Stimulated activated CD4-positive, alpha-beta T cell treated with anti-CD3 and anti-CD28 coated beads, Interleukin-1b, Interleukin-23, amount 100 ng/mL, for 48 hours (primary cell): ENCODE data around the gene ACAD8.
A peak's percentile ranks its signal among the peaks of the same experiment; 100 is the strongest.
"Not testable (repeated sequence)": the region's sequence is repeated elsewhere in the genome, so short reads cannot be mapped to it uniquely, and the experiment has no call there.

Experiments used
- DNase-seq: peaks from one replicate; pipeline ENCODE4 v3.0.0-alpha.2; 2020

The ACAD8 gene

GRCh38 chr11:134267966-134268365 is 14.6 kb downstream of the ACAD8 start:
- no peak for DNase-seq

- no peak for DNase-seq
Measured at GRCh38 chr11:134270250-134270714, 16.9 kb downstream of the ACAD8 start.

DNA sequence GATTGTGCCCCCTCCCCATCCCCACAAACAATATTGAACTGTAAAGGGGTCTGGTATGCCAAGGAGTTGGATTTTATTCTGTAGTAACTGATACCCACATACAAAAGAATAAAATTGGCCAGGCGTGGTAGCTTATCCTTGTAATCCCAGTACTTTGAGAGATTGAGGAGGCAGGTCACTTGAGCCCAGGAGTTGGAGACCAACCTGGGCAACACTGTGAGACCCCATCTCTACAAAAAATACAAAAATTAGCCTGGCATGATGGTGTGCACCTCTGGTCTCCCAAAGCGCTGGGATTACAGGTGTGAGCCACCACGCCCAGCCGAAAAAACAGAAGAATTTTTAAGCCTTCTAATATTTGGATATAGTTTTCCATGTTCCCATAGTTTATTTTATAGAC is 18.6 kb downstream of the ACAD8 start:
- DNase-seq, result no peak

- DNase-seq, result no peak
Measured at GRCh38 chr11:134272381-134273316, 19.3 kb downstream of the ACAD8 start.

- DNase-seq, result no peak
Measured at GRCh38 chr11:134273317-134273712, 19.9 kb downstream of the ACAD8 start.

DNA sequence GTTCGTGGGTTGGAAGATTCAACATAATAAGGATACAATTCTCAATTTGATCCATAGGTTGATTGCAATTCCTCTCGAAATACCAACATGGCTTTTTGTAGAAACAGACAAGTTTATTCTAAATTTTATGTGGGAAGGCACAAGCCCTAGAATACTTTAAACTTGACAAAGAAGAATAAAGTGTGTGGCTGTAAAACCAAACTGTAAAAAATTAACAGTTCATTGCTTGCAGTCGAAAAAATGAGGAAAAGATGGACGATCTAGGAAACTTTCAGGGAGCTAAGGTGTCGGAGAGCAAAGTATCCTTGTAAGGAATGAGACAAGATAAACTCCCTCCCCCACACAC is 21.8 kb downstream of the ACAD8 start:
- no peak for DNase-seq

DNA sequence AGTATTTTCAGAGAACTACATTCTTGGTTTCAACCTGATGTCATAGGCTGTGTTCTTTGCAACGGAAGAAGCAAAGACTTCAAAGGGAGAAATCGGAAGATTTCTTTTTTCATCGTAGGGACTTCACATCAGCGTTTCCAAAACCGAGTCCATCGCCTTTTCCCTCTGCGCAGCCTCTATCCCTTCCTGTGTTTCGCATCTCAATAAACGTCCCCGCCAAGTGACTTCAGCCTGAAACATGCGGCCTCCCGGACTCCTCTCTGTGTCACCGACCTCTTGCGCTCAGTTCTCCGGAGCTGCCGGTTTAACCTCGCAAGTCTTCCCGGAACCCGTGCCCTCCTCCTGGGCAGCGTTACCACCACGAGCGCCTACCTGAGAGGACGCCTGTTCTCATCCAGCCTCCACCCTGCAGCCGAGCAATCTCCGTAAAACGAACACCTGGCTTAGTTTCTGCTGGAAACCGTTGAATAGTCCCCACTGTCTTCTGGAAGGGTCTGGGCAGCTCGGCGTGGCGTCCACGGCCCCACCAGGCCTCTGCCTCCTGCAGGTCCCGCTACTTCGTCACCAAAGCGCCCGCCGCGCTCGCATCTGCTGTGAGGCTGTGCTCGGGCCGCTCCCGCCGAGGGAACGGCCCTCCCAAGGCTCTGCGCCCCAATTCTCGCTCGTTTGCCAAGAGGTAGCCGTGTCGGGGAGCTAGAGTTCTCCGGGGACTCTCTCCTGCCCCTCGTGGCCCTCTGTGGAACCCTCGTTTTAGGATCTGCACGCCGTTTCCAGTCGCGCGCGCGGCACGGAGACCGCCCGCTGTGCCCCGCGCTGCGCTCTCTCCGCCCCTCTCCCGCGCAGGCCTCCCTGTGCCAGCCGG is 22.4 kb downstream of the ACAD8 start, which contains the start of gene GLB1L3:
Gene GLB1L3 (plus strand): TSS at position 846 of the 862 bp plus-strand sequence. CDS start 362 bp downstream, outside the sequence.
- peak; percentile 84 for DNase-seq

DNA sequence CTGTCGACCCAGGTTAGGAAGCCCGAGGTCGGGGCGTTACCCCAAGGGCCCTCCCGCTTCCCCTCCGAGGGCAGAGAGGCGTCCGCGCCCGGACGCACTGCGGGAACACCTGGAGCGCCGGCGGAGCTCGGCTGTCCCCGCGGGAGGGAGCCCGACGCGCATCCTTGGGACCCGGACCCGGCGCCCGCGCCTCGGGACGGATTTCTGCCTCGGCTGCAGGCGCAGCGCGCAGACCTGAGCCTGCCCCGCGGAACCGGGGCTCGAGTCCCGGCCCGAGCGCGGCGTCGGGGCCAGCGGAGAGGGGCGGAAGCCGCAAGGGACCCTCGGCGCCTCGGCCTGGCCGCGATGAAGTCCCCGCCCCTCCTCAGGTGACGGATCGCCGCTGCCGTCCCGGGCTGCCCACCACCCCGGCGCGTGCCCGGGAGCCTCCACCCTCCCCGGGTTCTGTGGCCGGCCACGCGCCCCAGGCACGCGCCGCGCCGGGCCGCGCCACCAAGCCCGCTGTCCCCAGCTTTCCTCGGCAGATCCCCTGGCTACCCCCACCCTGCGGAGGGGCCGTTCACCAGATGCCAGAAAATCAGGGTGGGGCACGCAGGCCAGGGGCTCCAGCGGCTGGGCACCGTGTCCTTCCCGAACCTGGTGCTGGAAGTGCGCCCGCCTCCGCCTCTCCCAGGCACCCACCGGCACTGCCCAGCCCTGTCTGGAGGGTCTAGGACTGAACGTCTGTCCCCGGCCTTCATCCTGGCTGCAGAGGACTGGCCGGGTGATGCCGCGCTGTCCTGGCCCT is 23.2 kb downstream of the ACAD8 start:
- no peak for DNase-seq

DNA sequence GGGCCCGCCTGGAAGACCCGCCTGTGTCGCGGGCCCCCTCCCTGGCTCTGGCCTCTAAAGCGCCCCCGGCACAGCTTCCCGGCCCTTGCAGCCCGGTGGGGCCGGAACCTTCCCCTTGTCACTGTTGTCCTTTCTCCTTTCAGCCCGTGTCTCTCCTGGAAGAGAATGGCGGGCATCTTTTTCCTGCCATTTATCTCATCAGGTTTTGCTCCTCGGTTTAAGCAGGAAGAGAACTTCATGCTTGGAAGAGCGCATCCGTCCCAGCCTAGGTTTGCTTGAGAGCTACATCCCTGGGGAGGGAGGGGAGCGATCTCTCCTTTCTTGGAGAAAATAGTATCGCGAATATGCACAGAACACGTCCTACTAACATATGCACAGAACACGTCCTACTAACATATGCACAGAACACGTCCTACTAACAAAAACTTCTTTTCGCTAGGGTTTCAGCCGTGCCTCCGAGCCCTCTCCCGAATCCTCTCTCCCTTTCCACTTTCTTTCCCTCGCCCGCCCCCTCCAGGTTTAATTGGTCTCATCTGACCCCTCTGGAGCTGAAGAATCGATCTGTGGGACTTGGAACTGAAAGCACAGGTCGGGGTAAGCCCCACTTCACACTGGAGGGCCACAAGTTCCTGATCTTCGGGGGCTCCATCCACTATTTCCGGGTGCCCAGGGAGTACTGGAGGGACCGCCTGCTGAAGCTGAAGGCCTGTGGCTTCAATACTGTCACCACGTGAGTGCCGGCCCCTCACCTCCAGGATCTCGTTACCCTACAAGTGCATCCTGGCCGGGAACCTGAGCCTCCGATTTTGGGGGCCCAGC is 24.0 kb downstream of the ACAD8 start:
- no peak for DNase-seq

DNA sequence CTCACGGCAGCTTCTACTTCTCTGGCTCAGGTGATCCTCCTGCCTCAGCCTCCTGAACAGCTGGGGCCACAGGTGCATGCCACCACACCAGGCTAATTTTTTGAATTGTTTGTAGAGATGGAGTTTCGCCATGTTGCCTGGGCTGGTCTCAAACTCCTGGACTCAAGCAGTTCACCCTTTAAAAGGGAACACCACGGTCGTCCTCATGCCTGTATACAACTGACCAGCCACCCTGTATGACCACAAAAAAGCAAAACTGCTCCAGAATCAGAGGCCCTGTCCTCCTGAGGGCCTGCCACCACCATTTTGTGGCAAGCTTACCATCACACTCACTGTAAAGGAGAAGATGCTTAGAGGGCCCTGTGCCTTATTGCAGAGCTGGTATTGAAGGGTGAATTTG is 25.0 kb downstream of the ACAD8 start:
- DNase-seq, result no peak

DNA sequence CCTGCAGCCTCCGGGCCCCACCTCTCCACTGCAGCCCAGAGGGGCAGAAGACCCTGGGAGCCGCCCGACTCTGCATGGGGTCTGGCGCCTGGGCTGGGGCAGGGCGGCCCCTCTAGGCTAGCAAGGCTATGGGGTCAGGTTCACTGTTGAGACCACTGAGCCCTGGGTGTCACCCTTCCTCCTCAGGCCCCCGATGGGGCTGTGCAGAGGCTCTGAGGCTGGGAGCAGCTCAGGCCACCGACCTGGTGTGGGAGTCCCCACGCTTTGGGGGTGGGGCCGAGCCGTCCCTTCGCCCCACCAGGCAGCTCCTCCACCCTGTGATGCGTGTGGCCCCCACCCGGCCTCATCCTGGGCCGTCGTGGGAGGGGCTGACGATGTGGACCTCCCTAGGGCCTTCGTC is 28.3 kb downstream of the ACAD8 start:
- DNase-seq, result not testable (repeated sequence)

DNA sequence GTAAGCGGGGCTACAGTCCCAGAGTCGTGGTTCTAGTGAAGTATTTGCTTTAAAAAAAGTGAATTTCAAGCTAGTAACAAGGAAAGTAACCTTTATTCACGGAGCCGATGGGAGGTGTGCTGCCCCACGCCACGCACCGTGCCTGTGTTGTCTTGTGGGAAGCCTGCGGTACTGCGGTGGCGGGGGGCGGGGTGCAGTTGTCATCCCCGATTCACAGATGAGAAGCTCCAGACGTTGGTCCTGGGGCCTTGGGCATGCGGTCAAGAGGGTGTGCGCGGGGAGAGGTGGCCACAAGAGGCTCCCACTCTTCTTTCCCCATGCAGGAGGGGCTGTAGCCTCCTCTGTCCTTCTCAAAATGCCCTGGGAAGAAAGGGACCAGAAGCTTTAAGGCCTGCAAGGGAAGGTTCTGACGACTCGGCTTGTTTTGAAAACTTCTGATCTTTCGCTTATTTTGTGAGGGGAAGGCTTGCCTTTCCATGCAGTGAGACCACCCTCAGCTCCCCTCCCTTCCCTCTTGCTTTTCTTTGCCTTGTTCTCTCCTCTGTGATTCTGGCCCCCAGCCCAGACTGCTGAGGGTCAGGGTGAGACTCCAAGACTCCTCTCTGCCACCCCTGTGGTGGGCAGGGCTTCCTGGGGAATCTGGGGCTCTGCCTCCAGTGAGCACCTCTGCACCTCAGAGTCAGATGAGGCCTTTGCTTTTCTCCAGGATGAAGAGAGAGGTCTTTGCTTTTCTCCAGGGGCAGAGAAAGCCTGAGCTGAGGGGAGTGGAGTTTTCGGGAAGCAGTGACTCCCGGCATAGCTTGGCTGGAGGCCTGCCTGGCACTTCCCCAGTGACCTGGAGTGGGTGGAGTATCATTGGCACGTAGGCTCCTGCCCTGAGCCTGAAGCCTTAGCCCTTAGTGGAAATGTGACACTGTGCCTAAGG is 29.0 kb downstream of the ACAD8 start:
- DNase-seq, result no peak

DNA sequence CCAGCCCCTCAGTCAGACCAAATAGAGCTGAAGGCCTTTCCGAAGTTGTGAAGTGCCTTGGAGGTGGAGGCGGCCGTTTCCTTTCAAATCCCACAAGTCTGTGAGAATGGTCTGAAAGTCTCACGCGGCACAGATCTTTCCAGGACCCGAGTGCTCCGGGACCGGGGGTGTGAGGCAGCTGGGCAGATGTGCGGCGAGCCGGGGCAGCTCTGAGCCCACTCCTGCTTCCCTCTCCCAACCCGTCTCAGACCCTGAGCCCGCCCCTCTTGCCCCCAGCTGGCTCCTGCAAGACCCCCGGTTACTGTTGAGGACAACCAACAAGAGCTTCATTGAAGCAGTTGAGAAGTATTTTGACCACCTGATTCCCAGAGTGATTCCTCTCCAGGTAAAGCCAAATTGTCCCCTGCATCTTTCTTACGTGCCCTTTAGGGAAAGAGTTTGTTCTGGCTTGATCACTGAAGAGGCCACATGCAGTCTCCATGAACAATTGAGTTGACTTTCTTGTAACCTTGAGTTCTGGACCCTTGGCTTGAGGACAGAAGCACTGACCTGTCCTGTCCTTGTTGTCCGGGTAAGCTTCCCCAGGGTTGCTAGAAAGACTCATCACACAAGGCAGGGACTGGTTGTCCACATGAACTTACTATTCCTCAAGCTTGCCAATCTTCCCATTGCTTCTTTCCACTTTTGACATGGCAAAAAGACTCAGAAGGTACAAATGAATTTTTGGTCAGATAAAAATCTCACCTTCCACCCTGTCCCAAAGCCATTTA is 30.3 kb downstream of the ACAD8 start:
- no peak for DNase-seq

DNA sequence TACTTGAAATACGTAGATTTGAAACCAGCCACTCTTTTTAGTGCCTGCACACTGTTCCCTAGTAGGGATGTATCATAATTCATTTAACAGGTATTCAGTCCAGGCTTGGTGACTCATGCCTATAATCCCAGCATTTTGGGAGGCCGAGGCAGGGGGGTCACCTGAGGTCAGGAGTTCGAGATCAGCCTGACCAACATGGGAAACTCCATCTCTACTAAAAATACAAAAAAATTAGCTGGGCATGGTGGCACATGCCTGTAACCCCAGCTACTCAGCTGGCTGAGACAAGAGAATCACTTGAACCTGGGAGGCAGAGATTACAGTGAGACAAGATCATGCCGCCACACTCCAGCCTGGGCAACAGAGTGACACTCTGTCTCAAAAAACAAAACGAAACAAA is 31.0 kb downstream of the ACAD8 start:
- not testable (repeated sequence) for DNase-seq

DNA sequence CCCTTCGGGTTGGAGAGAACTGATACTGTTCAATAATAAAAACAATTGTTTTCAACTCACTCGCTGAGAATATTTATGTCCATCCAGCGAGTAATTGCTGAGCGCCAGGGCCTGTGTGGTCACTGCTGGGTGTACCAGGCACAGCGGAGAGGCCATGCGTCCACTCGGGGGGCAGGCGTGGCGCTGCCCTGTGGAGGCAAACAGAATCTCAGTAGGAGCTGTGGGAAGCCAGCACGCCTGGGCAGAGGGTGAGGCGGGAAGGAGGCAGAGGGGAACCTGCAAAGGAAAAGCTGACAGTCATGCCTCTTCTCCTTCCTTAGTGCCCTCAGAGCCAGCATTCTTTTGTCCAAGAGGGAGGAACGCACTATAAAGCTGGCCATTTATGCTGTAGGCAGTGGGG is 34.2 kb downstream of the ACAD8 start:
- DNase-seq, result no peak

- DNase-seq, result no peak
Measured at GRCh38 chr11:134288486-134288885, 35.1 kb downstream of the ACAD8 start.

- DNase-seq, result no peak
Measured at GRCh38 chr11:134289167-134289566, 35.8 kb downstream of the ACAD8 start.

DNA sequence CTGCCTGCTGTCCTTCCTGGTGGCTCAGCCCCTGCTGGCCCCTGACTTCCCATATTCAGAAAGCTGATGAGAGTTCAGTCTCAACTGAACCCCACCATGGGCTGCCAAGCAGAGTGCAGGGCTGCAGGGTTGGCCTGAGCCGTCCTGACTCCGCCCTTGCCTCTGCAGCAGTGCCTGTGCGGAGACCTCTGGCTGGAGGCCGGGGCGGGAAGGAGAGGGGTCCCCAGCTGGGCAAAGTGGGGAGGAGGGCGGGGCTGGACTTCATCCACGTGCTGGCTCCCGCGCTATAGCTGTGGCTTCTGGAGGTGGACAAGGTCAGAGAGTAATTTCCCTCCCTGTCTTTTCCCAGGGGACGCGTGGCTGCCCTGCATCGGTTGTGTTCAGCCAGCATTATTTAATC is 36.4 kb downstream of the ACAD8 start:
- no peak for DNase-seq

- DNase-seq, result no peak
Measured at GRCh38 chr11:134290646-134291045, 37.3 kb downstream of the ACAD8 start.

DNA sequence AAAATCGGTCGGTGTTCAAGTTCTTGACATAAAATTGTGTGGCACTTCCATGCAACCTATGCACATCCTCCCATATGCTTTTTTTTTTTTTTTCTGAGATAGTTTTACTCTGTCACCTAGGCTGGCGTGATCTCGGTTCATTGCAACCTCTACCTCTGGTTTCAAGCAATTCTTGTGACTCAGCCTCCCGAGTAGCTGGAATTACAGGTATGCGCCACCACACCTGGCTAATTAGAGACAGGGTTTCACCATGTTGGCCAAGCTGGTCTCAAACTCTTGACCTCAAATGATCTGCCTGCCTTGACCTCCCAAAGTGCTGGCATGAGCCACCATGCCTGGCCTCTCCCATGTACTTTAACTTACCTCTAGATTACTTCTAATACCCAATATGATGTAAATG is 37.8 kb downstream of the ACAD8 start:
- DNase-seq, result no peak
